SU-DHL-6 (cell line): ENCODE measurements around the gene ST3GAL3.
A peak's percentile ranks its signal among the peaks of the same experiment; 100 is the strongest.

Source experiments
- H2AFZ ChIP-seq: fragments of 200-600 bp; sonication (generic); 2 replicates; pipeline ENCODE4 v1.6.1; 2014; ENCODE audit warnings: low read depth, mild to moderate bottlenecking, moderate library complexity, mixed read lengths, antibody characterized with exemption, low read length; ENCODE audit not compliant: severe bottlenecking
- H3F3A ChIP-seq: fragments of 200-600 bp; shearing (Covaris generic); 2 replicates; pipeline ENCODE4 v1.6.0; 2016; ENCODE audit warnings: antibody characterized with exemption, mild to moderate bottlenecking; ENCODE audit not compliant: insufficient read depth
- H3K27ac ChIP-seq: fragments of 200-600 bp; sonication (generic); 2 replicates; pipeline ENCODE4 v1.5.1; 2016; ENCODE audit warnings: low read depth, mild to moderate bottlenecking, low read length, moderate library complexity, mixed read lengths
- H3K27me3 ChIP-seq: fragments of 200-600 bp; sonication (generic), shearing (Covaris generic); 2 replicates; pipeline ENCODE4 v1.6.0; 2014; ENCODE audit warnings: mild to moderate bottlenecking, low read length
- H3K36me3 ChIP-seq: fragments of 200-600 bp; sonication (generic); 2 replicates; pipeline ENCODE4 v1.6.1; 2014; ENCODE audit warnings: mild to moderate bottlenecking, low read length, mixed read lengths
- H3K4me2 ChIP-seq: fragments of 300-600, 200-600 bp; shearing (Covaris generic), sonication (generic); 2 replicates; pipeline ENCODE4 v1.6.0; 2014; ENCODE audit warnings: low read length, low read depth, mild to moderate bottlenecking; ENCODE audit not compliant: poor library complexity, severe bottlenecking
- H3K4me3 ChIP-seq: fragments of 200-600 bp; sonication (generic); 2 replicates; pipeline ENCODE4 v1.5.1; 2014; ENCODE audit warnings: antibody characterized with exemption, low read length, mild to moderate bottlenecking, mixed read lengths; ENCODE audit not compliant: insufficient read depth, poor library complexity, severe bottlenecking
- H3K79me2 ChIP-seq: fragments of 200-600 bp; sonication (generic); 2 replicates; pipeline ENCODE4 v1.6.1; 2014; ENCODE audit warnings: mild to moderate bottlenecking, low read length, moderate library complexity; ENCODE audit not compliant: insufficient read depth
- H3K9ac ChIP-seq: fragments of 200-600 bp; sonication (generic); 2 replicates; pipeline ENCODE4 v1.7.0; 2014; ENCODE audit warnings: mild to moderate bottlenecking, low read length
- H3K9me2 ChIP-seq: fragments of 200-600 bp; sonication (generic); replicated peaks from 2 replicates; pipeline ENCODE4 v1.6.1; 2014; ENCODE audit warnings: low read length; ENCODE audit not compliant: insufficient read depth
- H3K9me3 ChIP-seq: fragments of 200-600 bp; sonication (generic); 2 replicates; pipeline ENCODE4 v1.6.1; 2014; ENCODE audit warnings: low read length, mixed read lengths; ENCODE audit not compliant: insufficient read depth
- H4K20me1 ChIP-seq: fragments of 200-600 bp; sonication (generic); 2 replicates; pipeline ENCODE4 v1.6.1; 2014; ENCODE audit warnings: low read depth, mild to moderate bottlenecking, antibody characterized with exemption, low read length, moderate library complexity, mixed read lengths
- EZH2phosphoT487 ChIP-seq: fragments of 200-600 bp; sonication (generic), shearing (Covaris generic); conservative IDR thresholded peaks from 2 replicates; pipeline ENCODE4 v1.6.1; 2018; ENCODE audit warnings: mild to moderate bottlenecking, antibody characterized with exemption, low read length, moderate library complexity, mixed read lengths
- TF ChIP-seq, protein P1 (sequence below): fragments of 200-600 bp; sonication (generic); IDR thresholded peaks from one replicate; pipeline ENCODE4 v1.5.1; 2017; ENCODE audit warnings: antibody characterized with exemption, mild to moderate bottlenecking, low read length, moderate library complexity; ENCODE audit not compliant: insufficient read depth, poor library complexity, severe bottlenecking

Gene ST3GAL3

DNA sequence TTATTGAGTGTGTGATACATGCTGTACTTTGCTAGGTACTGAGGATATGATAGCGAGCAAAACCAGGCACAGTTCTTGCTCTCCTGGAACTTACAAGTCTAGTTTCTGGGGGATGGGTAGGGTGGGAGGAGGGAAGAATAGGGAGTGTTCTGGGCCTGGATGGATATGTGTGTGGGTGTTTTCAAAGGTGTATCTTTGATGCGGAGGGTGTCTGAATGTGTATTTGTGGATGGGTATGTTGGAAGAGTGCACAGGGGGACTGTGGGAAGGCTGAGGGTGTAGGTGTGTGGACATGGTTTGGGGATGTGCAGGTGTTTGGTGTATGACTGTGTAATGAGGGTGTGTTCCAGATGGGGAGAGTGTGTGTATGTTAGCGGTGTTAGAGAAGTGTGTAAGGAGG is 258.0 kb downstream of the ST3GAL3 start:
- no peak overlapping the region for H2AFZ ChIP-seq
- H3K4me2 ChIP-seq = no peak overlapping the region
- no peaks in the 10 kb centered on the region for H4K20me1 ChIP-seq
- no peaks in the 10 kb centered on the region for H3K9me2 ChIP-seq
- no peak for TF ChIP-seq EZH2phosphoT487
- TF ChIP-seq, protein P1, sequence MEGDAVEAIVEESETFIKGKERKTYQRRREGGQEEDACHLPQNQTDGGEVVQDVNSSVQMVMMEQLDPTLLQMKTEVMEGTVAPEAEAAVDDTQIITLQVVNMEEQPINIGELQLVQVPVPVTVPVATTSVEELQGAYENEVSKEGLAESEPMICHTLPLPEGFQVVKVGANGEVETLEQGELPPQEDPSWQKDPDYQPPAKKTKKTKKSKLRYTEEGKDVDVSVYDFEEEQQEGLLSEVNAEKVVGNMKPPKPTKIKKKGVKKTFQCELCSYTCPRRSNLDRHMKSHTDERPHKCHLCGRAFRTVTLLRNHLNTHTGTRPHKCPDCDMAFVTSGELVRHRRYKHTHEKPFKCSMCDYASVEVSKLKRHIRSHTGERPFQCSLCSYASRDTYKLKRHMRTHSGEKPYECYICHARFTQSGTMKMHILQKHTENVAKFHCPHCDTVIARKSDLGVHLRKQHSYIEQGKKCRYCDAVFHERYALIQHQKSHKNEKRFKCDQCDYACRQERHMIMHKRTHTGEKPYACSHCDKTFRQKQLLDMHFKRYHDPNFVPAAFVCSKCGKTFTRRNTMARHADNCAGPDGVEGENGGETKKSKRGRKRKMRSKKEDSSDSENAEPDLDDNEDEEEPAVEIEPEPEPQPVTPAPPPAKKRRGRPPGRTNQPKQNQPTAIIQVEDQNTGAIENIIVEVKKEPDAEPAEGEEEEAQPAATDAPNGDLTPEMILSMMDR = no peak
- H3K27me3 ChIP-seq = no peaks in the 10 kb centered on the region
- H3K36me3 ChIP-seq = no peaks in the 10 kb centered on the region
- peaks cover 4% of the 10 kb centered on the region for H3K79me2 ChIP-seq
- no peak overlapping the region for H3K9ac ChIP-seq
- H3F3A ChIP-seq = no peaks in the 10 kb centered on the region
- no peaks in the 10 kb centered on the region for H3K9me3 ChIP-seq
- H3K27ac ChIP-seq = no peak overlapping the region
- H3K4me3 ChIP-seq = no peak overlapping the region

GRCh38 chr1:43968348-43968948 is 261.1 kb downstream of the ST3GAL3 start:
- no peak overlapping the region for H3K4me2 ChIP-seq
- H3K9me3 ChIP-seq = no peaks in the 10 kb centered on the region
- TF ChIP-seq, protein P1 = no peak
- no peak for TF ChIP-seq EZH2phosphoT487
- H3K9me2 ChIP-seq = no peaks in the 10 kb centered on the region
- H3F3A ChIP-seq = peaks cover 4% of the 10 kb centered on the region
- no peak overlapping the region for H3K9ac ChIP-seq
- H3K4me3 ChIP-seq = no peak overlapping the region
- no peak overlapping the region for H3K27ac ChIP-seq
- H4K20me1 ChIP-seq = no peaks in the 10 kb centered on the region
- no peaks in the 10 kb centered on the region for H3K27me3 ChIP-seq
- peaks cover 15% of the 10 kb centered on the region for H3K79me2 ChIP-seq
- H3K36me3 ChIP-seq = no peaks in the 10 kb centered on the region
- H2AFZ ChIP-seq = no peak overlapping the region

DNA sequence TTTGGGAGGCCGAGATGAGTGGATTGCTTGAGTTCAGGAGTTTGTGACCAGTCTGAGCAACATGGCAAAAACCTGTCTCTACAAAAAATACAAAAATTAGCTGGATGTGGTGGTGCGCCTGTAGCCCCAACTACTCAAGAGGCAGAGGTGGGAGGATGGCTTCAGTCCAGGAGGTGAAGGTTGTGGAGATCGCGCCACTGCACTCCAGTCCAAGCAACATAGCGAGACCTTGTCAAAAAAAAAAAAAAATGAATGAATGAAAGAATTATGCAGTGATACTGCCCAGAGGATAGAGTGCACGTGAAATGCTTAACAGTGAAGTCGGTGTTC is 262.0 kb downstream of the ST3GAL3 start:
- Histone ChIP-seq H3K4me2 (peak overlapping the region; percentile 52), H3K4me3 (peak overlapping the region; percentile 33), H3K36me3 (no peaks in the 10 kb centered on the region), H3F3A (peaks cover 13% of the 10 kb centered on the region), H3K27ac (no peak overlapping the region), H4K20me1 (no peaks in the 10 kb centered on the region), H3K9me2 (no peaks in the 10 kb centered on the region), H3K9me3 (no peaks in the 10 kb centered on the region), H2AFZ (peak overlapping the region; percentile 42), H3K27me3 (no peaks in the 10 kb centered on the region), H3K79me2 (peaks cover 15% of the 10 kb centered on the region), H3K9ac (no peak overlapping the region)
- TF ChIP-seq, protein P1 = no peak
- no peak for TF ChIP-seq EZH2phosphoT487
